Activated naive CD4-positive, alpha-beta T cell treated with anti-CD3 and anti-CD28 coated beads, Interleukin-2, amount 50 U/mL, for 24 hours (primary cell): ENCODE results near the gene CNOT2.

ENCODE experiments used
- H3K27ac Mint-ChIP-seq: one replicate; pipeline ENCODE4 v1.8.0; 2021; ENCODE audit warnings: mild to moderate bottlenecking, mixed read lengths
- H3K27me3 Mint-ChIP-seq: one replicate; pipeline ENCODE4 v1.8.0; 2021; ENCODE audit warnings: mixed read lengths
- H3K36me3 Mint-ChIP-seq: one replicate; pipeline ENCODE4 v1.8.0; 2021; ENCODE audit warnings: mixed read lengths
- H3K4me1 Mint-ChIP-seq: one replicate; pipeline ENCODE4 v1.8.0; 2021; ENCODE audit warnings: mixed read lengths
- H3K4me3 Mint-ChIP-seq: one replicate; pipeline ENCODE4 v1.8.0; 2021; ENCODE audit warnings: mild to moderate bottlenecking, mixed read lengths
- H3K9me3 Mint-ChIP-seq: one replicate; pipeline ENCODE4 v1.8.0; 2021; ENCODE audit warnings: mixed read lengths

CNOT2 gene

DNA sequence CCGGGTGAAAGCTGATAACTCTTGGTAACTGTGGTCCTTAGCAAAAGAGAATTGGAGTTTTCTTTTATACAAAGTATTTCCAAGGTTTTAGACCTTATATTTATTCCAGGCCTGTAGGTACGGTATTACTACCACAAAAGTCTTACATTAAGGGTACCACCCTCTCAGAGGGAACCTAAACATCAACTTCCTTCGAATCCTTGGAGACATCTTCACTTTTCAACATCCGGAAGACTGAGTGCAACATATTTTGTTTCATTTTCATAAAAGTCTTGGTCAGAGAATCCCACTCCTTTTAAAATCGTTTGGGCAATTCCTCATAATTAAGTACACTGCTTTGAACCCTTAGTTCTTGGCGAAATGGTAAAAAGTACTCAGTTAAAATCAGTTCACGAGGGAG is 1.2 kb downstream of the CNOT2 start:
- Mint-ChIP-seq H3K4me1 (peaks cover 83% of the 10 kb centered on the region), H3K4me3 (peak overlapping the region; percentile 98), H3K36me3 (peaks cover 28% of the 10 kb centered on the region)

DNA sequence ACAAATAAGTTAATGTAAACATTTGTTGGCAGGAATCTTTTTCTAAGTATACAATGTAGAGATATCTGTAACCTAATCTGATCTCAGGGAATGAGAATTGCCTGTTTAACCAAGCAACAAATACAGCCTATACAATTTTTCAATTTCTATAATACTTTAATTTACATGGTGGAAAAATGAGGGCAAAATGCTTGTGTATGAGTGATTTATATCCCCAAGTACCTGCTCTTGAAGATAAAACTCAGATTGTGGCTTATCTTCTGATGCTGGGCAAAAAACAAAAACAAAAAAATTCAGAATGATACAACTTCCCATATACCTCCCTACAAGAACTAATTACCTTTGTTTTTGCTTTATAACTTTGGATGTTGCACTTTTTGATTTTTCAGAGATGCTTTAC is 2.2 kb downstream of the CNOT2 start:
- Mint-ChIP-seq H3K4me1 (peaks cover 83% of the 10 kb centered on the region), H3K9me3 (no peaks in the 10 kb centered on the region), H3K27me3 (no peaks in the 10 kb centered on the region), H3K27ac (peak overlapping the region; percentile 23), H3K4me3 (peak overlapping the region; percentile 59), H3K36me3 (peaks cover 21% of the 10 kb centered on the region)

More for the DNA sequence above, 1.2 kb downstream of the CNOT2 start:
- H3K27ac Mint-ChIP-seq: peak overlapping the region; percentile 97
- H3K27me3 Mint-ChIP-seq: no peaks in the 10 kb centered on the region
- H3K9me3 Mint-ChIP-seq: no peaks in the 10 kb centered on the region

DNA sequence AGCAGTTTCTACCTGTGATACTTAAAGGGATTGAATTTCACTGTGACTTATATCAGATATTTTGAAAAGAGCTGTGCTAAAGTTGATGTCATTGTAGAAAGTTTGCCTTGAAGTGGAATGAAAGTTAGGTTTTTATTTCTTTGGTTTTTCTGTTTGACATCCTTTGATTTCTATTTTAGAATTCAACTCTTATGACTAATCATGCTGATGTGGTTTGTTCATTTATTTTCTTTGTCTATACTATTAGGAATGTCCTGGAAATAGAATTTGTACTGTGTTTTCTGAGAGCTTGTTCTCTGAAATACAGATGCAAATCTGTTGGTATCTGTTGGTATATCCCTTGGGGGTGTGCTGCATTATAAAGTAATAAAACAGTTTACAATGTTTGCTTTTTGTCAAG is 3.3 kb downstream of the CNOT2 start:
- Mint-ChIP-seq H3K36me3 (peaks cover 16% of the 10 kb centered on the region), H3K27me3 (no peaks in the 10 kb centered on the region), H3K4me3 (peak overlapping the region; percentile 59), H3K4me1 (peaks cover 84% of the 10 kb centered on the region), H3K9me3 (no peaks in the 10 kb centered on the region), H3K27ac (peak overlapping the region; percentile 67)

DNA sequence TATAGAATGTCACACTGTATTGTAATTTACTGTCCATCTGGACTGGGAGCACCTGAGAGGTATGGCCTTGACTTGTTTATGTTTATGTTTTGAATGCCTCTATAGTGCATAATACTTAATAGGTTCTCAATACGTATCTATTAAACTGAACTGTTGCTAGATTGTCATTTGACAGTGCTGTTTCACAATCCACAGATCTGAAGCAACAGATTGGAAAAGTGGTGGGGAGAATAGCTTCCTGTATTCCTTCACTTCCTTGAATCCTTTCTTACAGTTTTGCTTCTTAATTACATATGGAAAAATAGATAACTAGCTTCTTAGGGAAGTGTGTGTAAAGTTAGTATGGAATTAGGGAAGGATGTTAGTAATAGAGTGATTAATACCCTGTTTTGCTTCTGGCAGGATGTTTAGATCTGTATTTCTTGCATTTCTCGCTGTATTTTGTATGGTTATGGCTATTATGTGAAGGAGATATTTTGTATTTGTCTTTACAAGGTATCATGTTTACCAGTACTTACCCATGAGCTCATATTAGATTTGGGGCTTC is 4.5 kb downstream of the CNOT2 start:
- Mint-ChIP-seq H3K27ac (peak overlapping the region; percentile 24), H3K36me3 (peaks cover 14% of the 10 kb centered on the region), H3K4me1 (peaks cover 85% of the 10 kb centered on the region), H3K27me3 (no peaks in the 10 kb centered on the region), H3K4me3 (peak overlapping the region; percentile 46), H3K9me3 (no peaks in the 10 kb centered on the region)

DNA sequence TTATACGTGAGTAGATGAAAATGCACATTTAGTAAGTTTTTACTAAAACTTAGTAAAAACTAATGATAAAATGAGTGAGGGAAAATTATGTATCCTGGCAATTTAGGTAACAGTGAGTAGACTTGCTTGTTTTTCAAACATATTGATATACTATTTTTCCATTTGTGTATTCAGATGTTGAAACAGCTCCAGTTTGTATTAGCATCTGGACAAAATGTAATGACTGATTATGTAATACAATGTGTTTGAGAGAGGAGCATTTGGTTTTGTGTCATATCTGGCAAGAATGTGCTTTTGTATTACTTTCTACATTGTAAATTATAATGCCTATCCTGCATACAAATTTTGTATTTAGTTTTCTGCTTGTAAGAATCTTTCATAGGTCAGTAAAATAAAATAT is 5.6 kb downstream of the CNOT2 start:
- H3K27ac Mint-ChIP-seq: no peak overlapping the region
- H3K4me1 Mint-ChIP-seq: peaks cover 96% of the 10 kb centered on the region
- H3K36me3 Mint-ChIP-seq: peaks cover 12% of the 10 kb centered on the region
- no peak overlapping the region for H3K4me3 Mint-ChIP-seq
- H3K27me3 Mint-ChIP-seq: no peaks in the 10 kb centered on the region
- H3K9me3 Mint-ChIP-seq: no peaks in the 10 kb centered on the region

DNA sequence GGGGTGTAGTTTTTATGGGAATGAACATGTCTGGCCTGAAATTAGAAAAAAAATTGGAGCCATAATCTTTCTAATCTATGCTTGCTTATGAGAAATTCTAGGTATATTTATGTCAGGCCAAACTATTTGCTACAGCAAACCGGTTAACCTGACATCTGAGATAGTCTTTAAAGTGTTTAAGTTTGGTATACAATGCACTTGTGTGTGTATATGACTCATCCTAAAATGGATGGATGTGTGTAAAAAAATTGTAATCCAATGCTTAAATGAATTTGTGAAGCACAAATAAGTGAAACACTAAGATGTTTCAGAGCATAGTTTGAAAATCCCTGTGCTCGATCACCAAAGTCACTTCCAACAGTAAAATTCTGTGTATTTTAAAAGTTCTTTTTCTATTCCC is 6.7 kb downstream of the CNOT2 start:
- Mint-ChIP-seq H3K9me3 (no peaks in the 10 kb centered on the region), H3K36me3 (peaks cover 8% of the 10 kb centered on the region), H3K4me1 (peaks cover 99% of the 10 kb centered on the region), H3K4me3 (no peak overlapping the region), H3K27me3 (no peaks in the 10 kb centered on the region), H3K27ac (no peak overlapping the region)

DNA sequence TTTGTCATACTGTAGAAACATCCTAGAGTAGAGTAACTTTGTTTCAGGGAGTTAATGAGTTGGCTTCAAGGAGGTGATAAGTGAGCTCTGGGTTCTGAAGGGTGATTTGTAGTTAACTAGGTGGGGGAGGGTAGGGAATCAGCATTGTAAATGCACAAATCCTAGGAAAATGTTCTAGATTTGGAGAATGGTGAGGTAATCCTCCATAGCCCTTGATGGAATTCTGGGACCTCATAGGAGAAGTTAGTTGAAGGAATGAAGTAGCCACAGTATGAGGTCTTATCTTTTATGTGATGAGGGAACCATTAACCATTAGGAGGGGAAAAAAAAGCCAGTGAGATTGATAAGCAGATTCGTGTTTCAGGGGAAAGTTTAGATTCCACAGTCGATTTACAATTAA is 8.0 kb downstream of the CNOT2 start:
- H3K27ac Mint-ChIP-seq: no peak overlapping the region

DNA sequence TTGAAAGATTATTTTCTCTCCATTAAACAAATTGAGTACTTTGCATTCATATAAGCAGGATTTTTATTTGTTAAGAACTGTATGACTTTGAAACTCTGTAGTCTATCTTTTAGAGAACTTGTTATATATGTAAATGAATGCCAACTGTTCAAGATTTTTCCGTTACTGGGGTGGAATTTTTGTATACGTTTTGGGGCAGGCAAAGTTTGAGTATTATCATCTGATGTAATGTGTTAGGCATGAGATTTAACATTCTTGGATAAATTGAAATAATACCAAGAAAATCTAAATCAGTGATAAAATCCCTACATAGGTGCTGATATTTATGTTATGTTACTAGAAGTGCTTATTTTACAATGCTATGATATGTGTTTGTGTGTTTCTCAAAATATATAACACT is 8.4 kb downstream of the CNOT2 start:
- no peaks in the 10 kb centered on the region for H3K9me3 Mint-ChIP-seq
- peaks cover 99% of the 10 kb centered on the region for H3K4me1 Mint-ChIP-seq
- H3K27ac Mint-ChIP-seq: peak overlapping the region; percentile 10
- peaks cover 7% of the 10 kb centered on the region for H3K36me3 Mint-ChIP-seq
- no peaks in the 10 kb centered on the region for H3K27me3 Mint-ChIP-seq
- no peak overlapping the region for H3K4me3 Mint-ChIP-seq

More for the DNA sequence above, 8.0 kb downstream of the CNOT2 start:
- Mint-ChIP-seq H3K36me3 (peaks cover 7% of the 10 kb centered on the region), H3K4me1 (peaks cover 99% of the 10 kb centered on the region), H3K27me3 (no peaks in the 10 kb centered on the region), H3K9me3 (no peaks in the 10 kb centered on the region), H3K4me3 (peak overlapping the region; percentile 11)

DNA sequence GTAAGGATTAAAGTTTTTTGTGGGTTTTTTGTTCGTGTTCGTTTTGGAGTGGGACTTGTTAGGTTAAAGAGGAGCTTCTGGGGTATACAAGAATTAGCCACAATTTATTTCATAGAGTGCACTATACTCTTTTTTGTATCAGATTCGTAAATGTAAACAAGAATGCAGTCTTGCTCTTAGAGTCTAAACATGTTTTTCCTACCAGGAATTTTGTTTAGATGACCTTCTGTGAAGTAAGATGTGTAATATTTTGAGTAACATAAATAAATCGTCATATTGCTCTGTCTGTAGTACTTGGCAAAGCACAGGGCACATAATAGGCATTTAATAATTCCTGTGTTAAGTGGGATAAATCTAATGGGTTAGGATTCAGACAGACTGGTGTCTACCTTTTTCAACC is 9.6 kb downstream of the CNOT2 start:
- Mint-ChIP-seq H3K4me3 (no peak overlapping the region), H3K36me3 (peaks cover 4% of the 10 kb centered on the region), H3K4me1 (peaks cover 94% of the 10 kb centered on the region), H3K9me3 (no peaks in the 10 kb centered on the region), H3K27me3 (no peaks in the 10 kb centered on the region), H3K27ac (no peak overlapping the region)

DNA sequence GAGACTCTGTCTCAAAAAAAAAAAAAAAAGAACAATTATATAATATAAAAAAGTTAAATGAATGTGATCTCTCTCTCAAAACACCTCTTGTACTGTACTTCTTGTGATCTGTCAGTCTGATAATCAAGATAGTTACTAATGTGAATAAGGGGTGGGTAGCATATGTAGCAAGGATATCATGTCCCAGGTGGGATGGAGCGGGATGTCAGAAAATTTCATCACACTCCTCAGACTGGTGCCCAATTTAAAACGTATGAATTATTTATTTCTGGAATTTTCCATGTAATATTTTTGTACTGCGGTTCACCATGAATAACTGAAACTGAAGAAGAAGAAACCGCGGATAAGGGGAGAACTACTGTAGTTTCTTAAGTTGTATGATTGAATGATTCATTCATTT is 11.0 kb downstream of the CNOT2 start:
- H3K27me3 Mint-ChIP-seq: no peaks in the 10 kb centered on the region
- H3K36me3 Mint-ChIP-seq: peaks cover 4% of the 10 kb centered on the region
- peaks cover 94% of the 10 kb centered on the region for H3K4me1 Mint-ChIP-seq
- H3K27ac Mint-ChIP-seq: no peak overlapping the region
- H3K4me3 Mint-ChIP-seq: no peak overlapping the region
- no peaks in the 10 kb centered on the region for H3K9me3 Mint-ChIP-seq

DNA sequence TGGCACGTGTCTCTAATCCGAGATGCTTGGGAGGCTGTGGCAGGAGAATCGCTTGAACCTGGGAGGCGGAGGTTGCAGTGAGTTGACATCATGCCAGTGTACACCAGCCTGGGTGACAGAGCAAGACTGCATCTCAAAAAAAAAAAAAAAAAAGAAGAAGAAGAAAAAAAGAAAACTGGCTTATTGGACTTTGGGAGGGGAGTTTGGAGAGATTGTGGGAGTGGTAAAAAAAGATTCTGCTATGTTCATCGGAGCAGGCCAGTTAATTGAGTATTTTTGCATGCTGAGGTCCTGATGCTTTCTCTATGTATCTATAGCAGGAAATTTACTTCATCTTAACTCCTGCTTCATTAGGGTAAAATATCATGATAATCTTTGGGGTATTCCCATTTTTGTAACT is 11.6 kb downstream of the CNOT2 start:
- Mint-ChIP-seq H3K9me3 (no peaks in the 10 kb centered on the region), H3K4me1 (peaks cover 94% of the 10 kb centered on the region), H3K4me3 (no peak overlapping the region), H3K36me3 (peaks cover 4% of the 10 kb centered on the region), H3K27me3 (no peaks in the 10 kb centered on the region), H3K27ac (peak overlapping the region; percentile 20)

DNA sequence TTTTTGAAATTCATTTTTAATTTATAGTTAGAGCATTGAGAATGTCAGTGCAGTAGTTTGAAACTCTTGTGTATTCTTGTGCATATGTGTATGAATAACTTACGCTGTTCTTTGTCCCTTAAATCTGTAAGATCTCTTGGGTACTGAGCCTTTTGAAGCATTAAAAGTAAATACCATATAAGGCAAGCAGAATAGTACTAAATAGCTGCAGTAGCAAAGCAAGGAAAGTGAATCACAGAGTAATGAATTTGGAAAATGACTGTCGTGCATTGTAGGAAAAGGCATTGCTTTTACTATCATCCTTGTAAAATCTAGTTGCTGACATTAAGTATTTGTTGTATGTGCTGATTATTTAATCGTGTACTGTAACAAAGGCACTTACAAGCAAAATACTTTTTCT is 12.1 kb downstream of the CNOT2 start:
- H3K4me3 Mint-ChIP-seq: no peak overlapping the region
- peaks cover 92% of the 10 kb centered on the region for H3K4me1 Mint-ChIP-seq
- H3K27ac Mint-ChIP-seq: no peak overlapping the region
- H3K27me3 Mint-ChIP-seq: no peaks in the 10 kb centered on the region
- no peaks in the 10 kb centered on the region for H3K9me3 Mint-ChIP-seq
- H3K36me3 Mint-ChIP-seq: peaks cover 5% of the 10 kb centered on the region

DNA sequence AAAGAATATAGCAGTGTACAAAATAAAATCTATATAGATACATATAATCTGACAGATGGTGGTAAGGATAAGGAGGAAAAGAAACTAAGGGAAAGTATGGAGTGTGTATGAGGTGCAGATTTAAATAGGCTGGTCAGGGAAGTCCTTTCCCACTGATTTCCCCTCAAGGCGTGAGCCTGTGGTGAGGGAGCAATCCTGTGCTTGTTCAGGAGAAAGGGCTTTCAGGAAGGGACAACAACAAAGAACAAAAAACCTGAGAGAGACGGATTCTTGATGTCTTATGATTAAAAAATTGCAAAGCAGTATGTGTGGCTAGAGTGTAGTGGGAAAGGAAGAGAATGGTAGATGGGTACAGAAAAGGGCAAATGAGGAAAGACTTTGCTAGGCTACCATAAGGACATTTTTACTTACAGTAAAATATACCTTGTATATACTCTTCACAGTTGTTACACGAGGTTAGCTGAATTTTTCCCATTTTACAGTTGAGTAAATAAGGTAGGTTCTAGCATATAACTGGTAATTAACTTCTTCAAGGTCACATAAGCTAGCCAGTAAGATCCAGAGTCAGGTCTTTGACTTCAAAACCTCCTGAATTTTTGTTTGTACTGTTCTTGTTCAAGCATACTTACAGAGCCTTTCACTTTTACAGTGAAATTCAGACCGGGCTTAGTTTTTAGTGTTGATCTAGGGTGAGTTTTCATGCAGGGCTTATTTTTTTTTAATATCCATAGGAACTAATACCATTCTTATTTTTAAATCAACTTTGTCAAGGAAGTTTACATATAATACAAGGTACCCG is 15.6 kb downstream of the CNOT2 start:
- H3K36me3 Mint-ChIP-seq: peaks cover 19% of the 10 kb centered on the region
- H3K4me1 Mint-ChIP-seq: peaks cover 92% of the 10 kb centered on the region
- H3K27me3 Mint-ChIP-seq: no peaks in the 10 kb centered on the region
- peaks cover 8% of the 10 kb centered on the region for H3K9me3 Mint-ChIP-seq
- peak overlapping the region; percentile 9 for H3K27ac Mint-ChIP-seq
- no peak overlapping the region for H3K4me3 Mint-ChIP-seq

DNA sequence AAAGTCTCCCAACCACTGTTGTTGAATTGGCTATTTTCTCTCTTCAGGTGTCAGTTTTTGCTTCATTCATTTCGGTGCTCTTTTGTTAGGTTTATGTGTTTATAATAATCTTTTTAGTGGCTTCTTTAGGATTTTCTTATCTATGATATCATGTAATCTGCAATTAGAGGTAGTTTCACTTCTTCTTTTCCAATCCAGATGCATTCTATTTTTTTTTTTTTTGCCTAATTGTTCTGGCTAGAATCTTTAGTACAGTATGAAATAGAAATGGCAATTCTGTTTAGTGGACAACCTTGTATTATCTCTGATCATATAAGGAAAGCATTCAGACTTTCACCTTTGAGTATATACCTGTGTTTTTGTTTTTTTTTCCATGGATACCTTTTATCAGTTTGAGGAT is 17.4 kb downstream of the CNOT2 start:
- H3K9me3 Mint-ChIP-seq: peaks cover 8% of the 10 kb centered on the region
- H3K27ac Mint-ChIP-seq: peak overlapping the region; percentile 23
- H3K4me1 Mint-ChIP-seq: peaks cover 92% of the 10 kb centered on the region
- H3K27me3 Mint-ChIP-seq: no peaks in the 10 kb centered on the region
- peak overlapping the region; percentile 7 for H3K4me3 Mint-ChIP-seq
- peaks cover 19% of the 10 kb centered on the region for H3K36me3 Mint-ChIP-seq

DNA sequence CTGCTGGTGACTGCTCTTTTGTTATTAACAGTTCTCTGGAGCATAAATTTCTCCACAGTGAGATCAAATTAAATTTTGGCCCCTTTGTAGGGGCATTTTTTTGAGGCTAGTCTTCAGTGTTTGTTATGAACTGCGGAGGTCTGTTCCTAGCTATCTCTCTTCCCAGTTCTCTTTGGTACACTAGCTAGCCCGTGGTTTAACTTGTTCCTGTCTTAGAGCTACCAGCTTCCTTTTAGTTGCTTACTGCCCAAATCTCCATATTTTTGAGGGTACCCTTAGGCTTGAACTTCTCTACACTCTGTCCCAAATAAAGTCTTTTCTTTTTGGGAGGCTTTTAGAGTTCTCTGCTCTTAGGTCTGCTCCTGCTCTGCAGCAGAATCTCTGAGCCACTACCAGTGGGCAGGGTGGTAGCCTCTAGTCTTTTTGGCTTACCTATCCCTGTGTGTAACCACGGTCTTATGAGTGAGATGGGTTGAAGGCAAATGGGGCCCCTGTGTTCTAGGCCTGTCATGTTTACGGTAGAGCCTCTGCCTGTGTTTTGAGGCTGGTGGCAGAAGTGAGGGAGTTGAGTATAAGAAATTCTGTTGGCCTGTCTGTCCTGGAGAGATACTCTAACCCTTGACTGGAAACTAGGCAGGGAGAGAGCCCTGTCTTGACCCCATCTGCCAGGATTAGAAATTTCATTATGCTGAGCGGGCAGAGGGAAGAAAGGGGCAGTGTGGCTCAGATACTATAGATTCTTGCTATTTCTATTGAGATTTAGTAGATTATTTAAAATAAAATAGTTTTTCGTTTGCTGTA is 21.0 kb downstream of the CNOT2 start:
- Mint-ChIP-seq H3K4me1 (peaks cover 92% of the 10 kb centered on the region), H3K27me3 (no peaks in the 10 kb centered on the region), H3K27ac (no peak overlapping the region), H3K9me3 (peaks cover 8% of the 10 kb centered on the region), H3K36me3 (peaks cover 27% of the 10 kb centered on the region), H3K4me3 (peak overlapping the region; percentile 39)

DNA sequence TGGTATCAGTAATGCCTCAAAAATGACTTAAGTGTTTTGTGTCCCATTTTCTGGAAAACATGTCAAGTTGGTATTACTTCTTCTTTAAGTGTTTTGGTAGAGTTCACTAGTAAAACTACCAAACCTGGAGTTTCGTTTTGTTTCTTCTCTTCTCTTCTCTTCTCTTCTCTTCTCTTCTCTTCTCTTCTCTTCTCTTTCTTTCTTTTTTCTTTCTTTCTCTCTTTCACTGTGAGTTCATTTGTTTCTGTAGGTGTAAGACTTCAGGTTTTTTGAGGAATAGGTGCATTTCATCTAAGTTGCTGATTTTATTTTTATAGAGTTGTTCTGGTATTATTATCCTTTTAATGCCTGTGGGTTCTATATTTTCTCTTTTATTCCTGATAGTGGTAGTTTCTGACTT is 21.9 kb downstream of the CNOT2 start:
- Mint-ChIP-seq H3K27ac (peak overlapping the region; percentile 25), H3K36me3 (peaks cover 25% of the 10 kb centered on the region), H3K4me3 (peak overlapping the region; percentile 9), H3K4me1 (peaks cover 91% of the 10 kb centered on the region), H3K27me3 (no peaks in the 10 kb centered on the region), H3K9me3 (peaks cover 8% of the 10 kb centered on the region)
